Ishikawa (cell line): ENCODE results near the gene HOXD8.

Source experiments
- CEBPB ChIP-seq: IDR thresholded peaks from 2 replicates; pipeline ENCODE4 v1.6.1; 2012
- CREB1 ChIP-seq: IDR thresholded peaks from 2 replicates; pipeline ENCODE4 v1.6.1; 2012; ENCODE audit warnings: low read depth
- EGR1 ChIP-seq: IDR thresholded peaks from 2 replicates; pipeline ENCODE4 v1.6.1; 2012
- EP300 ChIP-seq: IDR thresholded peaks from 2 replicates; pipeline ENCODE4 v1.6.1; 2012; ENCODE audit warnings: borderline replicate concordance
- FOXM1 ChIP-seq: IDR thresholded peaks from 2 replicates; pipeline ENCODE4 v1.6.1; 2012; ENCODE audit warnings: low read depth, borderline replicate concordance
- NFIC ChIP-seq: IDR thresholded peaks from 2 replicates; pipeline ENCODE4 v1.6.1; 2012
- RAD21 ChIP-seq: IDR thresholded peaks from 2 replicates; pipeline ENCODE4 v1.6.1; 2012; ENCODE audit warnings: low read depth
- TAF1 ChIP-seq: IDR thresholded peaks from 2 replicates; pipeline ENCODE4 v1.6.1; 2012; ENCODE audit warnings: low read depth, mild to moderate bottlenecking
- TCF12 ChIP-seq: IDR thresholded peaks from 2 replicates; pipeline ENCODE4 v1.6.1; 2012; ENCODE audit warnings: low read depth
- TEAD4 ChIP-seq: IDR thresholded peaks from 2 replicates; pipeline ENCODE4 v1.6.1; 2012
- YY1 ChIP-seq: IDR thresholded peaks from 2 replicates; pipeline ENCODE4 v1.6.1; 2012; ENCODE audit warnings: low read depth
- ZBTB7A ChIP-seq: IDR thresholded peaks from 2 replicates; pipeline ENCODE4 v1.6.1; 2012; ENCODE audit warnings: low read depth
- TF ChIP-seq, protein P1 (sequence below): IDR thresholded peaks from 2 replicates; pipeline ENCODE4 v1.6.1; 2012; ENCODE audit warnings: low read depth, mild to moderate bottlenecking
- TF ChIP-seq, protein P2 (sequence below): IDR thresholded peaks from 2 replicates; pipeline ENCODE4 v1.6.1; 2012
- TF ChIP-seq, protein P3 (sequence below): IDR thresholded peaks from 2 replicates; pipeline ENCODE4 v1.6.1; 2012

The HOXD8 gene

DNA sequence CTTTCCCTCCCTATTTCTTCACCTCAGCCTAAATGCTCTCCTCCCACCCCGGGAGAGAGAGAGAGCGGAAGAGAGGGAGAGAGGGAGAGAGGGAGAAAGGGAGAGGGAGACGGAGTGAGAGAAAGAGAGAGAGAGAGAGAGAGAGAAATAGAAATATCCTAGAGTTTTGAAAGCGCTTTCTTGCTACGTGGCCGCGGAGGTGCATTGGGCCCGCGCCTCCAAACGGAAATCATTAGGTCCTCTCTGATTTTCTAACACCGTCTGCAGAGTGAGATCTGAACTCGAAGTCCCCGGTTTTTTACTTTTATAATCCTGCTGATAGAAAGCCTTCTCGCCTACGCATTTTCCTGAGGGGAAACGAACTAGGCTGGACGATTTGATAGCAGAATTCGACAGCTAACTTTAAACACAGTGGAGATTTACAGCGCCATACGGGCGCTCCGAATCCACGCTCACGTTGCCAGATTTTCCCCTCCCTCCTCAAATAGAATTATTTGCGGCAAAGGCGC lies 44.8 kb upstream of the HOXD8 start:
- TF ChIP-seq ZBTB7A, result no peak
- no peak for TF ChIP-seq YY1
- TF ChIP-seq TEAD4, result no peak
- no peak for TF ChIP-seq NFIC

DNA sequence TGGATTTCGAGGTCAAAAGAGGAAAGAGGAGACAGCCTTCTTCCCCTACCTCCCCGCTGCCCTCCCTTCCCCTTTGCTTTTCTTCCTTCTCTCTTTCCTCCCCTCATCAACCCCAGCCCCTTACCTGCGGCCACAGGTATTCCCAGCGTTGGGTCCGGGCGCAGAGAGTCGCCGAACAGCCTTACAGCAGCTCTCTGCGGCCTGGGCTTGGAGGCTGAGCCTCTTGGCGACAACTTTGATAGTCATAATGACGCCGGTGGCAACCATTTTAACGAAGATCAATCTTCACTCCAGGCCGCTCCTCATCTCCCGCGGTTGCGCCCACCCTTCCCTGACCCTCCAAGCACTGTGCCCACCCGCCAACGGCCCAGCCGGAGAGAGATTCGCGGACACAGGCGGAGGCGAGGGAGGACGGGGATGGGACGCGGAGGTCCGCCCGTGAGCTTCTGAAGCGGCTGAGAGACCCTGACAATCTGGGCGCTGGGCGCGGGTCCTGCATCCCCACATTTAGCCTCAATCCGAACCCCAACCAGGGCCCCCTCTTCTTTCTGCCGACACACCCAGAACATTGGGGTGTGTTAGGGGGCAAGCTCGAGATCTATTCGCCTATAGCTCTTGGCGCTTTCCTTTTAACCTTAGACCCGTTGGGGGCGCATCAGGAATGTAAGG lies 44.3 kb upstream of the HOXD8 start:
- TF ChIP-seq TEAD4 (no peak), TCF12 (no peak), TAF1 (no peak), CEBPB (no peak), YY1 (no peak), EGR1 (no peak), EP300 (no peak), ZBTB7A (no peak)
- TF ChIP-seq, protein P1, sequence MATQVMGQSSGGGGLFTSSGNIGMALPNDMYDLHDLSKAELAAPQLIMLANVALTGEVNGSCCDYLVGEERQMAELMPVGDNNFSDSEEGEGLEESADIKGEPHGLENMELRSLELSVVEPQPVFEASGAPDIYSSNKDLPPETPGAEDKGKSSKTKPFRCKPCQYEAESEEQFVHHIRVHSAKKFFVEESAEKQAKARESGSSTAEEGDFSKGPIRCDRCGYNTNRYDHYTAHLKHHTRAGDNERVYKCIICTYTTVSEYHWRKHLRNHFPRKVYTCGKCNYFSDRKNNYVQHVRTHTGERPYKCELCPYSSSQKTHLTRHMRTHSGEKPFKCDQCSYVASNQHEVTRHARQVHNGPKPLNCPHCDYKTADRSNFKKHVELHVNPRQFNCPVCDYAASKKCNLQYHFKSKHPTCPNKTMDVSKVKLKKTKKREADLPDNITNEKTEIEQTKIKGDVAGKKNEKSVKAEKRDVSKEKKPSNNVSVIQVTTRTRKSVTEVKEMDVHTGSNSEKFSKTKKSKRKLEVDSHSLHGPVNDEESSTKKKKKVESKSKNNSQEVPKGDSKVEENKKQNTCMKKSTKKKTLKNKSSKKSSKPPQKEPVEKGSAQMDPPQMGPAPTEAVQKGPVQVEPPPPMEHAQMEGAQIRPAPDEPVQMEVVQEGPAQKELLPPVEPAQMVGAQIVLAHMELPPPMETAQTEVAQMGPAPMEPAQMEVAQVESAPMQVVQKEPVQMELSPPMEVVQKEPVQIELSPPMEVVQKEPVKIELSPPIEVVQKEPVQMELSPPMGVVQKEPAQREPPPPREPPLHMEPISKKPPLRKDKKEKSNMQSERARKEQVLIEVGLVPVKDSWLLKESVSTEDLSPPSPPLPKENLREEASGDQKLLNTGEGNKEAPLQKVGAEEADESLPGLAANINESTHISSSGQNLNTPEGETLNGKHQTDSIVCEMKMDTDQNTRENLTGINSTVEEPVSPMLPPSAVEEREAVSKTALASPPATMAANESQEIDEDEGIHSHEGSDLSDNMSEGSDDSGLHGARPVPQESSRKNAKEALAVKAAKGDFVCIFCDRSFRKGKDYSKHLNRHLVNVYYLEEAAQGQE, result no peak
- TF ChIP-seq, protein P2, sequence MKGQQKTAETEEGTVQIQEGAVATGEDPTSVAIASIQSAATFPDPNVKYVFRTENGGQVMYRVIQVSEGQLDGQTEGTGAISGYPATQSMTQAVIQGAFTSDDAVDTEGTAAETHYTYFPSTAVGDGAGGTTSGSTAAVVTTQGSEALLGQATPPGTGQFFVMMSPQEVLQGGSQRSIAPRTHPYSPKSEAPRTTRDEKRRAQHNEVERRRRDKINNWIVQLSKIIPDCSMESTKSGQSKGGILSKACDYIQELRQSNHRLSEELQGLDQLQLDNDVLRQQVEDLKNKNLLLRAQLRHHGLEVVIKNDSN, result no peak
- TF ChIP-seq, protein P3, sequence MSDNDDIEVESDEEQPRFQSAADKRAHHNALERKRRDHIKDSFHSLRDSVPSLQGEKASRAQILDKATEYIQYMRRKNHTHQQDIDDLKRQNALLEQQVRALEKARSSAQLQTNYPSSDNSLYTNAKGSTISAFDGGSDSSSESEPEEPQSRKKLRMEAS, result no peak

DNA sequence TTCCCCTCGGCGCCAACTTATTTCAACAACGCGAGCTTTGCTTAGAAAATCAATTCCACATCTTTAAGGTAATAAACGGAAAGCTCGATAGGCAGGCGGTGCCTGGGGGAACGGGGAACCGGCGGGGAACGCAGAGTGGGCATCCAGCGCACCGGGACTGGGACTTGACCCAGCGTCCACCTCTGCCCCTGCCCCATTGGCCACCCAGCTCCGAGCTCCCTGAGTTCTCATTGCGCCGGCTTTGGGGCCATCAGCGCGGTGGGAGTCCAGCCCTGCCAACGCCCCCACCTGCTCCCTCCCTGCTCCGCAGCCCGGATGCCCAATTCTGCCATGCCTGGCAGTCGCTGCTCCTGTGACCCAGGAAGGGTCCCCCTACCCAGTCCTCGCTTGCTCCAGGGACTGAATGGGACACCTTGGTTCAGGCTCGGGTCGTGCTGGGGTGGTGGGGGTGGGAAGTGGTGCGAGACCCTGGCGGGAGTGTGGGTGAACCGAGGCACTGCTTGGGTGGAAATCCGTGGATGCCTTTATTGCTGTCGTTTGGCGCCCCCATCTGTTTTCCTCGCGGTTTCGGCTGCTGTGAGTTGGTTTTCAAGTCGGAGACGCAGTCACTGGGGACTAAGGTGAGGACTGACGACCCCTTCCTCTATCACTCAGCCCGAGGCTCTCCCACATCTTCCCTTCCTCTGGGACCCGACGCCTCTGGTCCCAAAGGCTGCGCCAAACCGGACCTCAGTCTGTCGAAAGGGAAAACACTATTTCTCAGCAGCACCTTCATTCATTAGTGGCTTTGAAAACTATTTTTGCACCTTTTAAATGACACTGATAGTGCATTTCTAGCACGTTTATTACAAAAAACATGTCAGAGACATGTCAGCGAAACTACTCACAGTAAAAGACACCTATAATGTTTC lies 43.4 kb upstream of the HOXD8 start:
- no peak for TF ChIP-seq CEBPB
- TF ChIP-seq RAD21, result peak; percentile 61

DNA sequence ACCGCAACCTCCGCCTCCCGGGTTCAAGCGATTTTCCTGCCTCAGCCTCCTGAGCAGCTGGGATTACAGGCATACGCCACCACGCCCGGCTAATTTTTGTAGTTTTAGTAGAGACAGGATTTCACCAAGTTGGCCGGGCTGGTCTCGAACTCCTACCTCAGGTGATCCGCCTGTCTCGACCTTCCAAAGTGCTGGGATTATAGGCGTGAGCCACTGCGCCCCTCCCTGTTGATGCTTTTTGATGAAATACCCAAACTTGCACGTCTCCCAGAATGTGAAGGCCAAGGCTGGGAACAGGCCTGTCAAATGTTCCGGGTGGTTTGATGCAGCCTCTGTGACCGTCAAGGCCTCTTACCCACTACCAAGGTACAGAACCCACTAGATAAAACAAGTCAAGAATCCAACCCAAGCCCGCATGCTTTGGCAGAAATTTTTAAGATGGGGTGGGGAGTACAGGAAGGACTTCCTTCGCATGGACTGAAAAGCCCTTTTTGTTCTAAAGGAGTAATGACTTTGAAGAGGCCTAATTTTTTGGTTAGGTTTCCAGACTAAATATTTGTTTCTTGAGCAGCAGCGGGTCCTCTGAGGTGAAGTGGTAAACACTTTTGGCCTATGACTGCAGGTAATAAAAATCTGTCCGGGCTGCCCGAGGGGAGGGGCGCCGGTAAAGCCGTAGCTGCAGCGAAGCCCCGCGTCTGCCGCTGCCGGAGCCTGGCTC lies 42.0 kb upstream of the HOXD8 start:
- TF ChIP-seq ZBTB7A, result no peak
- TF ChIP-seq, protein P3, result no peak
- TF ChIP-seq CREB1, result no peak
- TF ChIP-seq EP300, result no peak
- no peak for TF ChIP-seq NFIC
- TF ChIP-seq EGR1, result no peak
- TF ChIP-seq FOXM1, result no peak
- TF ChIP-seq RAD21, result no peak
- no peak for TF ChIP-seq TEAD4
- no peak for TF ChIP-seq TCF12
- TF ChIP-seq, protein P1, result no peak
- no peak for TF ChIP-seq CEBPB
- no peak for TF ChIP-seq YY1
- TF ChIP-seq, protein P2, result no peak
- no peak for TF ChIP-seq TAF1

DNA sequence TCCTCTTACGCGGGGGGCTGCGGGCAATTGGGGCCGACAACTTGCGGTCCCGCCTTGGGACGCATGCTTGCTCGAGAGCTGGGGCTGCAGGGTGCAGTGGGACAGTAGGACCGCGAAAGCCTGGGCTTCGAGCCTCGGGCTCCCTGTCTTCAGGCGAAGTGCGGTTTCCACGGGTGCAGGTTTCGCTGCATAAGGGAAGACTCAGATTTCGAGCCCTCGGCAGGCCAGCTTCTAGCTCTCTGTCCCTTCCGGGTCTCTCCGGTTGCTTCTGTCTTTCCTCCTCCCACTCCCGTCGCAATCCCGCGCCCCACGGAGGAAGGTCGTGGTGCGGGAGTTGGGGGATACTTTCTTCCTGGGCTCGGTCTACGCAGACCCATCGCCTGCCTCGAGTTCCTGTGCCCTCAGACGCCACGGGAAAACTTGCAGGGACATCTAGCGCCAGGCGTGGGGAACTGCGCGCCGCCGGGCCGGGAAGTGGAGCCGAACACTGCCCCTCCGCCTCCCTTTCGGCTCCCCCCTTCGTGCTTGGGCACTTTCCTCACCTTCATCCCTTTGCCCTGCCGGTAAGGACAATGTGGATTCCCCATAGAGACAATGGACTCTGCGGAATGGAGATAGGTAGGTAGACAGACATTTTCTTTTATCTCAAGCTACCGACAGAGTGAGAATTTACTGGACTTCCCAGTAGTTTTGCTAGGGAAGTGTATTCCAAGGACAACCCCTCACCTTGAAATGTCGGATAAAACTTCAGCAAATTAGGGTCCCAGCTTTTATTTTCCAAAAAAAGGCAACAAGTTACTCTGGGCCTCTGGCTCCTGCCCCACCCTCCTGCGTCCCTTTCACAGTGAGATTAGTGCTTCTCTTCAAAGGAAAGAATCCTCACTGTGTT lies 41.2 kb upstream of the HOXD8 start:
- TF ChIP-seq RAD21 (peak; percentile 65), TEAD4 (no peak), TCF12 (no peak)
